ENCODE results near the gene WNT2B. TPM values are rescaled to one million over a fixed set of nuclear protein-coding genes. Genes with fewer than 3 reads are reported as not detected.

The WNT2B gene
- total RNA-seq, 4 donors from 2014 or later = 0.03 to 1.5 (median 0.41) TPM

DNA sequence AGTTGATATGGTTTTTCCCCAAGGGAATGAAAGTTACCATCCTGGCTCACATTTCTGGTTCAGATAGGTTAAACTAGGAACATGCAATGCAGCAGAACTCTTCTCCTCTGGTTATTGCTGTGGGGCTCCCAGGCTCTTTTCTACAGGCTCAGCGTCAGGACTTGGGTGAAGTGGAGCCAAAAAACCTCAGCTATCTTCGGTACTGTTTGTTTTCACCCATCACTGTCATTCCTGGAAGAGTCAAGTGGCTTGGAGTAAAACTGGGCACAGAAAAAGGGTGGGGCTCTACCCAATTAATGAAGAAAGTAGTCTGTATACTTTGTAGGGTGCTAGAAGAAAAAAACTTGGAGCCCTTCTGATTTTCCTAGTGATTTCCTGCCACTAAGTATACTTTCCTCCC lies 9.4 kb downstream of the WNT2B start:
- TF ChIP-seq, protein P1, sequence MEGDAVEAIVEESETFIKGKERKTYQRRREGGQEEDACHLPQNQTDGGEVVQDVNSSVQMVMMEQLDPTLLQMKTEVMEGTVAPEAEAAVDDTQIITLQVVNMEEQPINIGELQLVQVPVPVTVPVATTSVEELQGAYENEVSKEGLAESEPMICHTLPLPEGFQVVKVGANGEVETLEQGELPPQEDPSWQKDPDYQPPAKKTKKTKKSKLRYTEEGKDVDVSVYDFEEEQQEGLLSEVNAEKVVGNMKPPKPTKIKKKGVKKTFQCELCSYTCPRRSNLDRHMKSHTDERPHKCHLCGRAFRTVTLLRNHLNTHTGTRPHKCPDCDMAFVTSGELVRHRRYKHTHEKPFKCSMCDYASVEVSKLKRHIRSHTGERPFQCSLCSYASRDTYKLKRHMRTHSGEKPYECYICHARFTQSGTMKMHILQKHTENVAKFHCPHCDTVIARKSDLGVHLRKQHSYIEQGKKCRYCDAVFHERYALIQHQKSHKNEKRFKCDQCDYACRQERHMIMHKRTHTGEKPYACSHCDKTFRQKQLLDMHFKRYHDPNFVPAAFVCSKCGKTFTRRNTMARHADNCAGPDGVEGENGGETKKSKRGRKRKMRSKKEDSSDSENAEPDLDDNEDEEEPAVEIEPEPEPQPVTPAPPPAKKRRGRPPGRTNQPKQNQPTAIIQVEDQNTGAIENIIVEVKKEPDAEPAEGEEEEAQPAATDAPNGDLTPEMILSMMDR (IDR thresholded peaks at IDR 0.05 in 4 of 5, conservative IDR thresholded peaks at IDR 0.05 in 1 of 5) = no peak
- TF ChIP-seq POLR2A (IDR thresholded peaks at IDR 0.05) = no peak
- intact Hi-C loops (cut with DNase I; ENCODE audit: low total_unique reads) (no loop called here), in situ Hi-C loops (cut with MboI; ENCODE audit: low sequenced_read_pairs in 4 of 4) (no loop called here)
- no peak overlapping the region for H3K4me3 ChIP-seq
- no peak overlapping the region for H3K27ac ChIP-seq
- H3K4me1 ChIP-seq = no peaks in the 10 kb centered on the region
- no peak for ATAC-seq
- H3K36me3 ChIP-seq = no peaks in the 10 kb centered on the region
- no peak for DNase-seq
- no peaks in the 10 kb centered on the region for H3K27me3 ChIP-seq
- H3K9me3 ChIP-seq = no peaks in the 10 kb centered on the region

DNA sequence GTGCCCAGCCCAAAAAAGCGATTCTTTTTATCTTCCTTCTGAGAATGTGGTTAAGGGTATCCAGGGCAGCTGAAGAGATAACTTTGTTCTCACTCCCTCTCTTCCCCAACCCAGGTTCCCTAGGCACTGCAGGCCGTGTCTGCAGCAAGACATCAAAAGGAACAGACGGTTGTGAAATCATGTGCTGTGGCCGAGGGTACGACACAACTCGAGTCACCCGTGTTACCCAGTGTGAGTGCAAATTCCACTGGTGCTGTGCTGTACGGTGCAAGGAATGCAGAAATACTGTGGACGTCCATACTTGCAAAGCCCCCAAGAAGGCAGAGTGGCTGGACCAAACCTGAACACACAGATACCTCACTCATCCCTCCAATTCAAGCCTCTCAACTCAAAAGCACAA lies 11.4 kb downstream of the WNT2B start:
- no peak overlapping the region for H3K27ac ChIP-seq
- ATAC-seq = no peak
- in situ Hi-C loops (cut with MboI; ENCODE audit: low sequenced_read_pairs in 4 of 4) (no loop called here), intact Hi-C loops (cut with DNase I; ENCODE audit: low total_unique reads) (no loop called here)
- DNase-seq = no peak
- no peak overlapping the region for H3K4me3 ChIP-seq
- no peaks in the 10 kb centered on the region for H3K27me3 ChIP-seq
- TF ChIP-seq POLR2A (IDR thresholded peaks at IDR 0.05) = no peak
- TF ChIP-seq, protein P1 (IDR thresholded peaks at IDR 0.05 in 4 of 5, conservative IDR thresholded peaks at IDR 0.05 in 1 of 5) = no peak
- no peaks in the 10 kb centered on the region for H3K9me3 ChIP-seq
- H3K36me3 ChIP-seq = peaks cover 0 to 3% of the 10 kb centered on the region in 2 donors
- H3K4me1 ChIP-seq = no peaks in the 10 kb centered on the region

DNA sequence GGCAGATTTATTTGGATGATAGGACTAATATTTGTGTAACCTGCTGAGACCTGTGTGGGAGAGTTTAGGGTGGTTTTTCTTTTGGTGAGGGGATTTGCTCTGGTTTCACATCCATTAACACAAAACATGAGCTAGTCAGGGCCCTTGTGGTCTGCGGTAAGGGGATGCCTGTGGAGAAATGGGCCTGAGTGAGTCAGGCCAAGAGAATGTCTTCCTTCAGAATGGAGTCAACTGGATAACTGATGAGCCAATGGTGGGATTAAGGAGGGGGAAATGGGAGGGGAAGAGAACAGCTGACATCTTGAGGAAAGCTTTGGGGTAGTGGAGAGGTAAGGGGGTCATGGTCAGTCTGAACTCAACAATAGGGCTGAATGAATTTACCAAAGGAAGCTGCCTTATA lies 13.9 kb downstream of the WNT2B start:
- Histone ChIP-seq H3K27ac (no peak overlapping the region), H3K4me1 (no peaks in the 10 kb centered on the region), H3K4me3 (no peak overlapping the region), H3K36me3 (peaks cover 0 to 21% of the 10 kb centered on the region in 2 donors), H3K27me3 (no peaks in the 10 kb centered on the region), H3K9me3 (no peaks in the 10 kb centered on the region)
- intact Hi-C loops (cut with DNase I; ENCODE audit: low total_unique reads) (no loop called here), in situ Hi-C loops (cut with MboI; ENCODE audit: low sequenced_read_pairs in 4 of 4) (no loop called here)
- TF ChIP-seq, protein P1 (IDR thresholded peaks at IDR 0.05 in 4 of 5, conservative IDR thresholded peaks at IDR 0.05 in 1 of 5) = no peak
- no peak for TF ChIP-seq POLR2A (IDR thresholded peaks at IDR 0.05)
- no peak for DNase-seq
- peak in 1 of 2 donors; percentile 39 for ATAC-seq

DNA sequence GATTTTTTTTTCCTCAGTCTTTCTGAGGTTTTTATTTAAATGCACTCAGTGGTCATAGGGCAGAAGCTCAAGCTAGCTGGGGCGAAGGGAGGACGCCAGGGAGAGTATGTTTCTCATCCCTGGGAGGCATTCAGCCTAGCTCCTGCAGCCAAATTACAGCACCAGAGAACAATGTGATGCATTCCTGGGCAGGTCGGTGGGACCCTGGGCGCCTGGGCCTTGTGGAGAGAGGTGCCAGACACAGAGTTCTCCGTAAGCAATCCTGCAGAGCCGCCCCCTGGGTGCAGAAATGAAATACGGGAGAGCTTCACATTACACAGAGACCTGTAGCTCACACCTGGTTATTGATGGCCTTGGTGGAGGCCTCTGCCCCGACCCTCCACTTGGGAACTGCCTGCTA lies 15.5 kb downstream of the WNT2B start:
- Histone ChIP-seq H3K4me3 (no peak overlapping the region), H3K4me1 (no peaks in the 10 kb centered on the region), H3K27ac (no peak overlapping the region), H3K36me3 (peaks cover 0 to 33% of the 10 kb centered on the region in 2 donors), H3K27me3 (no peaks in the 10 kb centered on the region), H3K9me3 (no peaks in the 10 kb centered on the region)
- TF ChIP-seq, protein P1 (IDR thresholded peaks at IDR 0.05 in 4 of 5, conservative IDR thresholded peaks at IDR 0.05 in 1 of 5) = no peak
- TF ChIP-seq POLR2A (IDR thresholded peaks at IDR 0.05) = no peak
- ATAC-seq = no peak
- intact Hi-C loops (cut with DNase I; ENCODE audit: low total_unique reads) = no loop called here
- no peak for DNase-seq
- in situ Hi-C loops (cut with MboI; ENCODE audit: low sequenced_read_pairs in 4 of 4) = no loop called here

DNA sequence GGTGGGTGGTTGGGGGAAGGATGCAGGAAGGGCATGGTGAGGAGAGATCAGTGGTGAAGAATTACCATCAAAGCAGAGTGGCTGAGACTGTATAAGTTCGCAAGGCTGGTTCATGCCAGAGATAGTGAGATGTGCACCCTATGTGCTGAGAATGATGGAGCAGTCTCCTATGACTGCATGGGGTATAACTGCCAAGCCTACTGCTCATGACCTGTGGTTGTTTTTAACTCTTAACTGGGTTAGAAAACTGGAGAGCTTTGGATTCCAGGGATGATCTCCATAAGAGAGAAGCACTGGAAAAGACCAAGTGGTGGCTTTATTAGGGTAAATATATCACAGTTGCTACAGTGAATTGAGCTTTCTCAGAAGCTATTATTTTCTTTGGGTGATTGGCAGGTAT lies 16.2 kb downstream of the WNT2B start:
- H3K27ac ChIP-seq = no peak overlapping the region
- TF ChIP-seq POLR2A (IDR thresholded peaks at IDR 0.05) = no peak
- TF ChIP-seq, protein P1 (IDR thresholded peaks at IDR 0.05 in 4 of 5, conservative IDR thresholded peaks at IDR 0.05 in 1 of 5) = no peak

More for the DNA sequence above, 16.2 kb downstream of the WNT2B start:
- Histone ChIP-seq H3K27me3 (no peaks in the 10 kb centered on the region), H3K4me1 (no peaks in the 10 kb centered on the region), H3K36me3 (peaks cover 3 to 33% of the 10 kb centered on the region in 2 donors), H3K4me3 (no peak overlapping the region), H3K9me3 (no peaks in the 10 kb centered on the region)
- DNase-seq (no peak), ATAC-seq (no peak)
- in situ Hi-C loops (cut with MboI; ENCODE audit: low sequenced_read_pairs in 4 of 4) (no loop called here), intact Hi-C loops (cut with DNase I; ENCODE audit: low total_unique reads) (no loop called here)

Data from gastrocnemius medialis (tissue), 4 donors.